Esophagus squamous epithelium (tissue), 5 donors: Measurements from ENCODE around the gene RBM3. TPM values are rescaled to one million over a fixed set of nuclear protein-coding genes. Genes with fewer than 3 reads are reported as not detected.
A peak's percentile ranks its signal among the peaks of the same experiment; 100 is the strongest.
"Not testable (repeated sequence)": the region's sequence is repeated elsewhere in the genome, so short reads cannot be mapped to it uniquely, and the experiment has no call there.

Source experiments
- DNase-seq: peaks from one replicate; lab custom pipeline; 2025; lab: John Stamatoyannopoulos, UW
- H3K27ac ChIP-seq, 4 donors: fragments of 200-600 bp; sonication (generic); one replicate each; pipeline ENCODE4 v1.5.1; 2016 to 2019; ENCODE audit warnings: mild to moderate bottlenecking in 1 of 4
- H3K27me3 ChIP-seq, 4 donors: fragments of 200-600 bp; sonication (generic); 1 replicate in 3 of 4; 2 replicates in 1 of 4; pipeline versions ENCODE4 v1.5.1 to v1.6.0; 2017 to 2021; ENCODE audit warnings: antibody characterized with exemption in 1 of 4
- H3K36me3 ChIP-seq, 3 donors: fragments of 200-600 bp; sonication (generic); one replicate each; pipeline ENCODE4 v1.5.1; 2016 to 2019
- H3K4me1 ChIP-seq, 3 donors: fragments of 200-600 bp; sonication (generic); one replicate each; pipeline ENCODE4 v1.5.1; 2017 to 2019
- H3K4me3 ChIP-seq, 4 donors: fragments of 200-600 bp; sonication (generic); 1 replicate in 3 of 4; 2 replicates in 1 of 4; pipeline ENCODE4 v1.5.1; 2016 to 2019; ENCODE audit warnings: mild to moderate bottlenecking in 2 of 4, moderate library complexity in 1 of 4
- H3K9me3 ChIP-seq, 3 donors: fragments of 200-600 bp; sonication (generic); one replicate each; pipeline ENCODE4 v1.5.1; 2016 to 2019
- POLR2A ChIP-seq, 4 donors: fragments of 450-650 bp; IDR thresholded peaks; one replicate each; pipeline ENCODE4 v1.6.1; 2017; ENCODE audit warnings: antibody characterized with exemption in 4 of 4, mild to moderate bottlenecking in 4 of 4, moderate library complexity in 3 of 4
- WGBS, 2 donors: methylation state at CpG; one replicate each; pipeline ENCODE4 v1.1.5; 2018; 5-methylcytosine and 5-hydroxymethylcytosine counted together
- intact Hi-C: fragments of 100-400 bp; cut with DNase I; formaldehyde crosslinking; loops from one replicate; pipeline ENCODE4 v1.15.0; 2022
- total RNA-seq, 4 donors: library from RNA; depleted of rRNA; stranded (reverse); fragments of >200 nt; gene quantifications; one replicate each; pipeline ENCODE4 v1.1.0, GENCODE V29; 2016
- TF ChIP-seq, protein P1 (sequence below), 6 experiments: fragments of 450-650 bp in 4 of 6; fragments of 200-600 bp in 2 of 6; sonication (generic) in 2 of 6; IDR thresholded peaks; one replicate each; pipeline ENCODE4 v1.5.1; 2016 to 2019; ENCODE audit warnings: antibody characterized with exemption in 6 of 6, mild to moderate bottlenecking in 4 of 6, moderate library complexity in 4 of 6
- donor health status: DM: yes; HTN: yes; CAD: no.

The RBM3 gene
- total RNA-seq = 100 to 1,000 TPM; 110 to 220 (median 214) TPM

DNA sequence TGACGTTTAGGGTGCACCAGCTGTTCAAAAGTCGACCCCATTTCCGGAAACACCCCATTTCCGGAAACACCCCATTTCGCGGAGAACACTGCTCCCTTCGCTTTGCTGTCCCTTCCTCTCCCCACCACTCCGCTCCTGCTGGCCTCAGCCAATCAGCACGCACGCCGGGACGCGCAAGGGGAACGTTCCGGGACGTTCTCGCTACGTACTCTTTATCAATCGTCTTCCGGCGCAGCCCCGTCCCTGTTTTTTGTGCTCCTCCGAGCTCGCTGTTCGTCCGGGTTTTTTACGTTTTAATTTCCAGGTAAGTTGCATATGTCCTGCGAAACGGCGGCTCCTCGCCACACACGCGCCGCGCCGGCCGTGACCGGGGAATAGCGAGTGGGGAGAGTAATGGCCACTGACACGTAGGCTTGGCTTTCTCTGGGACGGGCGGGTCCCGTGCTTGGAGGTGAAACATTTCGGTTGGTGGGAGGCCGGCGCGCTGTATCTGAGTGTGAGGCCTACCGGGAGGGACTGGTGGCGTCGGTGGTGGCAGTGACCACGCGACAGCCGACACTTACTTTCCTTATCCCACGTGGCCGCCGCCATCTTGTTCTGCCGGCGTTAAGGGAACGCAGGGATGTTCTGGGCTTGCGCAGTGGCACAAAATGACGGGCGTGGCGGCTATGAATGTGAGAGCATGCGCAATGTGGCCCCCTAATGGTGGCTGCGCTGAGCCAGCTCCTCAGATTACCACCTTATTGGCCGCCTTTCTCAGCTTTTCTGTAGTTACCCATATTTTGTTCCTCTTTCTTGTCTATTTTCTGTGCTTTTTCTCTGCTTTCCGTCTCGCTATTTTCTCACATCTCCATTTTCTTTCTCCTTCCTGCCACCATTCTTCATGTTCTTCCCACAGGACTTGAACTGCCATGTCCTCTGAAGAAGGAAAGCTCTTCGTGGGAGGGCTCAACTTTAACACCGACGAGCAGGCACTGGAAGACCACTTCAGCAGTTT lies at the start of gene RBM3:
RBM3 (plus strand) TSS at position 215 of the 997 bp plus-strand sequence; CDS start at position 912, 697 bp downstream.
- peaks cover 3 to 47% (median 11%) of the 10 kb centered on the region in 3 donors for H3K4me1 ChIP-seq
- peaks cover 0 to 45% (median 12%) of the 10 kb centered on the region in 3 donors for H3K36me3 ChIP-seq
- H3K27me3 ChIP-seq = no peaks in the 10 kb centered on the region
- DNase-seq = peak; percentile 52
- TF ChIP-seq, protein P1, sequence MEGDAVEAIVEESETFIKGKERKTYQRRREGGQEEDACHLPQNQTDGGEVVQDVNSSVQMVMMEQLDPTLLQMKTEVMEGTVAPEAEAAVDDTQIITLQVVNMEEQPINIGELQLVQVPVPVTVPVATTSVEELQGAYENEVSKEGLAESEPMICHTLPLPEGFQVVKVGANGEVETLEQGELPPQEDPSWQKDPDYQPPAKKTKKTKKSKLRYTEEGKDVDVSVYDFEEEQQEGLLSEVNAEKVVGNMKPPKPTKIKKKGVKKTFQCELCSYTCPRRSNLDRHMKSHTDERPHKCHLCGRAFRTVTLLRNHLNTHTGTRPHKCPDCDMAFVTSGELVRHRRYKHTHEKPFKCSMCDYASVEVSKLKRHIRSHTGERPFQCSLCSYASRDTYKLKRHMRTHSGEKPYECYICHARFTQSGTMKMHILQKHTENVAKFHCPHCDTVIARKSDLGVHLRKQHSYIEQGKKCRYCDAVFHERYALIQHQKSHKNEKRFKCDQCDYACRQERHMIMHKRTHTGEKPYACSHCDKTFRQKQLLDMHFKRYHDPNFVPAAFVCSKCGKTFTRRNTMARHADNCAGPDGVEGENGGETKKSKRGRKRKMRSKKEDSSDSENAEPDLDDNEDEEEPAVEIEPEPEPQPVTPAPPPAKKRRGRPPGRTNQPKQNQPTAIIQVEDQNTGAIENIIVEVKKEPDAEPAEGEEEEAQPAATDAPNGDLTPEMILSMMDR (IDR thresholded peaks at IDR 0.05) = peak in 5 of 6 experiments; percentile 13 to 46 (median 31)
- peak in 3 of 4 donors; percentile 13 to 92 (median 88) for TF ChIP-seq POLR2A (IDR thresholded peaks at IDR 0.05)
- no peaks in the 10 kb centered on the region for H3K9me3 ChIP-seq
- WGBS, 2 donors = 1 to 34% methylated on average over 29 to 45 of the region's 71 CpGs
- H3K27ac ChIP-seq = peak within 1 kb of the TSS; percentile 97 to 99 (median 99)
- intact Hi-C loops = no loop called here
- peak within 1 kb of the TSS; percentile 64 to 83 (median 74) for H3K4me3 ChIP-seq

DNA sequence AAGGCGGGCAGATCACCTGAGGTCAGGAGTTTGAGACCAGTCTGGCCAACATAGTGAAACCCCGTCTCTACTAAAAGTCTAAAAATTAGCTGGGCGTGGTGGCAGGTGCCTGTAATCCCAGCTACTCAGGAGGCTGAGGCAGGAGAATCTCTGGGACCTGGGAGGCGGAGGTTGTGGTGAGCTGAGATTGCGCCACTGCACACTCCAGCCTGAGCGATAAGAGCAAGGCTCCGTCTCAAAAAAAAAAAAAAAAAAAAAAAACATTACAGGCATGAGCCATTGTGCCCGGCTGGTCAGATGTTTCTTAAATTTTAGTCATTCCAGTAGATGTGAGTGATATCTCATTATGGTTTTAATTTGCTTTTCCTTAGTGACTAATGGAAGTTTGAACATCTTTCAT lies 48.4 kb upstream of the RBM3 start:
- H3K36me3 ChIP-seq = peaks cover 0 to 39% (median 9%) of the 10 kb centered on the region in 3 donors
- intact Hi-C loops, H3K9me3 ChIP-seq, H3K27me3 ChIP-seq, DNase-seq, H3K4me3 ChIP-seq, H3K27ac ChIP-seq: not testable (repeated sequence)
- WGBS, 2 donors = 67 to 86% methylated on average over 1 to 3 of the region's 8 CpGs
- H3K4me1 ChIP-seq = peaks cover 0 to 19% (median 4%) of the 10 kb centered on the region in 3 donors

DNA sequence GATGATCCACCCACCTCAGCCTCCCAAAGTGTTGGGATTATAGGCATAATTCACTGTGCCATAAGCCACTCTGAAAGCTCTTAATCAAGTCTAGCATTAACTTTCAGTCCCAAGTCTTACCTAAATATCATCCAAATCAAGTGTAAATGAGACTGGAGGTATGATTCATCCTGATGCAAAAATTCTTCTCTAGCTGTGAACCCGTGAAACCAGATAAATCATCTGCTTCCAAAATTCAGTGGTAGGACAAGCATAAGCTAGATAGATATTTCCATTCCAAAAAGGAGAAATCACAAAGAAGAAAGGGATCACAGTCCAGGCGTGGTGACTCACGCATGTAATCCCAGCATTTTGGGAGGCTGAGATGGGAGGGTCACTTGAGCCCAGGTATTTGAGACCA lies 43.5 kb upstream of the RBM3 start:
- Histone ChIP-seq H3K27me3 (no peaks in the 10 kb centered on the region), H3K4me3 (no peak overlapping the region), H3K27ac (peak overlapping the region; percentile 81 to 87 (median 82)), H3K9me3 (no peaks in the 10 kb centered on the region), H3K4me1 (peaks cover 0 to 16% (median 4%) of the 10 kb centered on the region in 3 donors), H3K36me3 (peaks cover 0 to 29% (median 9%) of the 10 kb centered on the region in 3 donors)
- intact Hi-C loops = no loop called here
- DNase-seq = no peak
- TF ChIP-seq, protein P1 (IDR thresholded peaks at IDR 0.05) = no peak
- TF ChIP-seq POLR2A (IDR thresholded peaks at IDR 0.05) = no peak
- WGBS, 2 donors = 40 to 48% methylated on average over 2 to 3 of the region's 3 CpGs

DNA sequence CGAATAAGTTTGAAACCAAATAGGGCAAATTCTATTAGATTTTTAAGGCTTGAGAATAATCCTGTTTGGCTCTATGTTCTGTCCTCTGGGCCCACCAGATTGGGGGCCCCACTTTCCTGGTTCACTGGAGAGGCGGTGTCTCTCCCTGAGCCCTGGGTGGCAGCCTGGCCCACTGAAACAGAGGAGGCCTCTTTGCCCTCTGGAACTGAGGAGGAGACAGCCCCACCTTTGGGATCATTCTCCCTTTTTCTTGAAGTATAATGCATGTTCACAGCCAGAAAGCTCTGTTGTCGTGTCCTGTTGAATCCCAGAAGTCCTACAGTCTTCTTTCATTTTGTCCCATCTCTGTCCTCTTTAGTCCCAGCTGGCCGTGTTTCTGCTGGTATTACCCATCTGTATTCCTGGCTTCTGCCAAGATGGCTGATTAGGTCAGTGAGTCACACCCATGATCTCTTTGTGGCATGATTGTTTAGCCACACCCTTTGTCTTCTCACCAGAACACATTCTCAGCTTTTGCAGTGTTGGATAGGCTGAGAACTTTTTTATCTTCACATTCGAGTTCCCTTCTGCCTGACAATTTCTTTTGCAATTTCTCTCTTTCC lies 42.8 kb upstream of the RBM3 start:
- TF ChIP-seq, protein P1 (IDR thresholded peaks at IDR 0.05) = no peak
- no peak for TF ChIP-seq POLR2A (IDR thresholded peaks at IDR 0.05)
- no peaks in the 10 kb centered on the region for H3K9me3 ChIP-seq
- no peaks in the 10 kb centered on the region for H3K27me3 ChIP-seq
- H3K4me3 ChIP-seq = no peak overlapping the region
- peaks cover 0 to 16% (median 4%) of the 10 kb centered on the region in 3 donors for H3K4me1 ChIP-seq
- no peak for DNase-seq
- WGBS, 2 donors = 44 to 57% methylated on average over 4 to 5 of the region's 5 CpGs
- H3K27ac ChIP-seq = peak overlapping the region; percentile 81 to 87 (median 82)
- peaks cover 0 to 26% (median 9%) of the 10 kb centered on the region in 3 donors for H3K36me3 ChIP-seq
- intact Hi-C loops = no loop called here

DNA sequence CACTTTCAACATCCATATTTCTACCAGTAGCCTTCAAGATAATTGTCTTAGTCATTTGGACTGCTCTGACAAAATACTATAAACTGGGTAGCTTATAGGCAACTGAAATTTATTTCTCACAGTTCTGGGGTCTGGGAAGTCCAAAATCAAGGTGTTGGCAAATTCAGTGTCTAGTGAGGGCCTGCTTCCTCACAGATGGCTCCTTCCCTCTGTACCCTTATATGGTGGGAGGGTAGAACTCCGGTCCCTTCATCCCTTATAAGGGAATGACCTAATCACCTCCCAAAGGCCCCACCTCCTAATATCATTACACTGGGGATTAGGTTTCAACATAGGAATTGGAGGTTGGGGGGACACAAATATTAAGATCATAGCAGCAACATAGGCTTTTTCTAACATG lies 42.1 kb upstream of the RBM3 start:
- H3K36me3 ChIP-seq = peaks cover 0 to 19% (median 6%) of the 10 kb centered on the region in 3 donors
- no peak for TF ChIP-seq POLR2A (IDR thresholded peaks at IDR 0.05)
- TF ChIP-seq, protein P1 (IDR thresholded peaks at IDR 0.05) = no peak
- H3K27me3 ChIP-seq = no peaks in the 10 kb centered on the region
- peaks cover 0 to 16% (median 4%) of the 10 kb centered on the region in 3 donors for H3K4me1 ChIP-seq
- no peaks in the 10 kb centered on the region for H3K9me3 ChIP-seq
- H3K27ac ChIP-seq = peak overlapping the region; percentile 81 to 87 (median 82)
- H3K4me3 ChIP-seq = no peak overlapping the region
- intact Hi-C loops = no loop called here
- DNase-seq = no peak
- WGBS, 2 donors = no CpG with 5 or more reads among the region's 1 CpG
